ENCODE results near the gene TTLL12. TPM values are rescaled to one million over a fixed set of nuclear protein-coding genes. Genes with fewer than 3 reads are reported as not detected.

The TTLL12 gene
- polyA plus RNA-seq, 1 donor = 19.2 TPM

DNA sequence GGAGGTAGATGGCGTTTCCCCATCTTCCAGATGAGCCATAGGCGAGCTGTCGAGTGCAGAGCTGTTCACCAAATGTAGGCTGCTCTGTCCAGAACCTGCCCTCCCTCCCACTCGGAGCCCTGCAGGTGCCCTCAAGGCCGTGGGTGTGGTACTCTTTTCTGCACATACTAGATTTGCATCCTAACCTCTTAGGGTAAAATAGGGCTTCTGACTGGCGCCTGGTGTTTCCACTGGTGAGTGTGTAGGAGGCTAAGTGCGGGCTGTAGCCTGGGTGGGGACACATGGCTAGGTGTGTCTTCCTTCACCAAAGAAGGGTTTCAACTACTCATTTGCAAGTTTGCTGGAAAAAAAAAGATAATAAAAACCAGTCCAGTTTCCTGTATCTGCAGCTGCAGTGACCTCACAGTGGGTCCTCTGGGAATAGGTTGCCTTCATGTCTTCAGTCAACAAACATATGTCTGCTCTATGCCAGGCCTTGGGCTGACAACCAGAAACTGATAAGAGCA, 67.9 kb downstream of the TTLL12 start:
- no peak for DNase-seq

DNA sequence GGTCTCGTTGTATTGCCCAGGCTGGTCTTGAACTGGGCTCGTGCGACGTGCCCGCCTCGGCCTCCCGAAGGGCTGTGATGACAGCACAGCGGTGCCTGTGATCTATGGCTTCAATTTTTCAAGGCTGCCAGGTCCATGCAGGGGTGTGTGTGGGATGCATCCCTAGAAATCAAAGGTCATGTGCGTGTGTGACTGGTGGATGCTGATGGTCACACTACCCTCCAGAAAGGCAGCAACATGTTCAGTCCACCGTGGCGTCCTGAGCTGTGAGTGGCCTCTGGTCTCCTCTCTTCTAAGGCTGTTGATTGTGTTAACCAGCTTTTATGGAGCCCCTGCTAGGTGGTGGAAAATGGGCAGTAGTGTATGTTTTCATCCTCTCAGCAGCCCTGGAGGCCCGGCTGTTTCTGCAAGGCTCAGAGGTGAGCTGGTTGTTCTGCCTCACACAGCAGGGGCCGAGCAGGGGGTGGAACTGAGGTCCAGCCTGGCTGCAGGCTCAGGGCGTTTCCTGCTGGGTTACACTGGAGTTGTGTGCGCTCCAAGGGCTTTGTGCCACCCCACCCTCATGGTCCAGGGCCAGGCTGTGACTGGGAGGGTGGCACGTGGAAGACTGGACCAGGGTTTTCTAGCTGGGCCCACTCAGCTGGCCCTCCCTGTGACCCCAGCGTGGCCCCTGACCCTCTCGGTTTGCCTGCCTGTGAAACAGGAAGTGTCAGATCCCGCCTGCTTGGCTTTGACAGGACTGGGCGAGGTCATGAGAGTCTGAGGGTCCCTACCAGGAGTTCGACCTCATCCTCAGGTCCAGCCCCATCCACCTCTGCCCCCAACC, 68.7 kb downstream of the TTLL12 start:
- no peak for DNase-seq

DNA sequence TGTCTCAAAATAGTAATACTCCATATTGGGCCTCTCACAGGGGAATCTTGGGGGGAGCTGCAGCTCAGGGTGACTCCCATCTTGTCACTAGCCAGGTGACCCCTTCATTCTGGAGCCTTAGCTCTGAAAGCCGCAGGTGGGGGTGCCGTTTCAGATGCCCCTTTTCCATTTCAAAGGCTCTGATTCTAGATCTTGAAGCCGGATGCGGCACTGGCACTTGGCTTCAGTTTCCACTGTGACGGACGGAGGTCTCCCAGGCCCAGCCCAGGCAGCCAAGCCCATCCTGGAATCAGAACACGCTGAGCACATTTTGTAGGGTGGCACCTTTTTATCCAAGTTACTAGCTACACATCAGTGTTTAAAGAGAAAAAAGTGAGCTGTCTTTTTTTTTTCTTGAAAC, 70.0 kb downstream of the TTLL12 start:
- DNase-seq = no peak

Other genes with a start within 250 kb of the TTLL12 start
- 28.9 TPM for gene PACSIN2, start 172.0 kb downstream of the TTLL12 start, polyA plus RNA-seq (ENCODE audit: insufficient read length)
- gene TTLL1, start 97.7 kb downstream of the TTLL12 start, polyA plus RNA-seq (ENCODE audit: insufficient read length) = 11.0 TPM
- gene BIK, start 76.4 kb downstream of the TTLL12 start, polyA plus RNA-seq (ENCODE audit: insufficient read length) = not detected
- 12.7 TPM for gene MCAT, start 43.7 kb downstream of the TTLL12 start, polyA plus RNA-seq (ENCODE audit: insufficient read length)
- 78.0 TPM for gene TSPO, start 35.6 kb downstream of the TTLL12 start, polyA plus RNA-seq (ENCODE audit: insufficient read length)
- gene SCUBE1, start 156.2 kb upstream of the TTLL12 start, polyA plus RNA-seq (ENCODE audit: insufficient read length) = 0.10 TPM
- gene MPPED1, start 224.9 kb upstream of the TTLL12 start, polyA plus RNA-seq (ENCODE audit: insufficient read length) = 0.32 TPM